HG03469 (cell line): ENCODE measurements around the gene MROH2A.

ENCODE experiments used
- ATAC-seq: cut with Tn5 transposase; IDR thresholded peaks from one replicate; pipeline ENCODE4 v1.9.1; 2021; ENCODE audit warnings: mild to moderate bottlenecking, moderate library complexity, moderate number of reproducible peaks; ENCODE audit not compliant: unreplicated experiment

The MROH2A gene

DNA sequence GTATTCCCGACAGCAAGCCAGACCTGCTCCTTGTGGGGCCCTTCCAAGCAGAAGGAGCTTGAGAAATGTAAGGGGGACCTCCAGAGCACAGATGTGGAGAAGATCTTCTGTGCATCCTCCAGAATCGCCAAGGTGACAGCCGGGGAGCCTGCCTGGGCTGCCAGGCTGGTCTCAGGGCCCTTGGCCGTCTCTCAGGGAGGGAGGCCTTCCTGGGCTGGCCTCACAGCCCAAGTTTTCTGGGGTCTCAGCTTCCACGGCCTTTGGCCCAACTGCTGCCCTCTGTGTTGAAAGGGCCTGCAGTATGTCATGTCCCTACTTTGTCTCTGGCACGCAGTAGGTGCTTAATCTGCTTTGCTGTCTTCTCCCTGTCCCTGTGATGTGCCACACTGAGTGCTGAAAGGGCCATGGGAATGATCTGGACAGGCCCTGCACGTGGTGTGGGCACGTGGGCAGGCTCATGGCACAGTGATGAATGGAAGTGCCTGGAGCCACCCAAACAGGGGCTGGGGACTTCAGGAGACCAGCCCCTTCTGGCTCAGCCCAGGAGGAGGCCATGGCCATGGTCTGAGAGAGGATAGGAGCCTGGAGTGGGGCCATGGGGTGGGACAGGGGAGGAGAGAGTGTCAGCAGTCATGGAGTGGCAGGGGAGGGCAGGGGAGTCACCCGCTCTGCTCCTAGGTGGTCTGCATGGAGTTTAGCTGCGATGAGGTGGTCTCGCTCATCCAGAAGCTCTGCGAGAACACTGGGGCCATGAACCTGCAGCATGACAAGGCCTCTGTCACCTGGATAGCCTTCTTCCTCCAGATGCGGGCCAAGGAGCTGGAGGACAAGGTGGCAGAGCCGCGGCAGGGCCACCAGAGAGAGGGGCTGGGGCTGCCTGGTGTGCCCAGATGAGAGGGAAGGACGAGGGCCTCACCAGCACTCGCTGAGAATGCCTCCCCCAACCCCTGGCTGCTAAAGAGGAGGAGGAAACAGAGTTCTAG lies 40.8 kb downstream of the MROH2A start:
- ATAC-seq = no peak

DNA sequence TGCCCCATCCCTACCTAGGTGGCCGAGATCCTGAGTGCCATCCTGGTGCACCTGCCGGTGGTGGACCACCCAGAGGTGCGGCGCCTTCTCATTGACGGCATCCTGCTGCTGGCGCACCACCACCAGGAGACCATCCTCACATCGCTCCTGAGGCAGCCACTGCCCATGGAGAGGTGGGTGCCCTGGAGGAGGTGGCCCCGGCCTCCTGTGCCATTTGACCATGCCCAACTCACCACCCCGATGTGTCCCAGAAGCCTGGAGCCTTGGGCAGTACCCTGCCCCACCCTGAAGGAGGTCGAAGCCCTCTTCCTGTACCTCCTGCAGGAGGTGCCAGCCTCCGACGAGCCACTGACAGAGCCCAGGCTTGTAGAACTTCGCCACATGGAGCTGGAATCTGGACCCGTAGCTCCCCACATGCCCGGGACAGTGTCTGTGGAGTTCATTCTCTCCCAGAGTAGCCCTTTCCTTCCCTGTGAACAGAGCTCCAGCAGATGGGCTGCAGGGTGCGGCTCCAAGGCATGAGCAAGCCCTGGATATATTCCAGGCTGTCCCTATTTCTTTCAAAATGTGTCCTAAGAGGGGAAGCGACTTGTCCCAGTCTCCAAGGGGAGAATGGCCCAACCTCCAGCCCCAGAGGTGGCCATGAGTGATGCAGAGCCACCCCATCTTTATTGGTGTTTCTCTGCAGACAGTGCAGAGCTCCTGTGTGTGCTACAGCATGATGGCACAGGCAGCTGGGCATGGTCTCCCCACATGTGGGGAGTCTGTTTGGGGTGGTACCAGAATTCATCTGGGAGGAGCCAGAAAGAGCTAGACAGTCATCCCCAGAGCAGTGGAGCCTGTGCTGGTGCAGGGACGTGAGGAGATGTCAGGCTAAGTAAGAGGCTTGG lies 42.0 kb downstream of the MROH2A start:
- no peak for ATAC-seq

DNA sequence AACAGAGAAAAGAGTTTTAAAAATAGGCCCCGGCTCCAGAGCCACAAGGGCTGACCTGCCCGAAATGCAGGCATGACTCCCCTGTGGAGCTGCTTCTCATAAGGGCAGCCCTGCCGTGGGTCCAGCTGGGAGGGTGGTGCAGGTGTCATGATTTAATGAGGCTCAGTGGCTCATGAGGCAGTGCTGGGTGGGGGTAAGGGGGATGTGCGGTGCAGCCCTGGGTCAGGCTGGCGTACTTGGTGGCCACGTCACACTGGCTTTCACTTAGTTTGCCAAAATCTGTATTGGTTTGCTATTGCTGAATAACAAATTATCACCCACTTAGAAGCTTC lies 42.6 kb downstream of the MROH2A start:
- ATAC-seq = no peak

DNA sequence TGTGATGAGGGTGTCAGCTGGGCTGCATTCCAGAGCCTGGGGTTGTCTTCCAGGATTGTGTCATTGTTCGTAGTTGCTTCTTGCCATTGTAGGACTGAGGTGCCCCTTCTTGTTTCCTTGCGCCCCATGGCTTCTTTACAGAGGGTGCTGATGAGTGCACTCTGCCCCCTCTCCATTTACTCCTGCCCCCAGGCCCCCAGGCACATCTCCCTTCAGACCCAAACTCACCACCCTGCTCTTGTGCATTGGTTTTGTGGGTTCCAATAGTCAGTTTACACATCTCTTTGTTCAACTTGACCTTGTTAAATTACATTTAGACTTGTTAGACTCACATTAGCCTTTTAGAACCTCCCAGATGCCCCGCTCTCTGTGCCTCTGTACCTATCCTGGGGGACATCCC lies 43.1 kb downstream of the MROH2A start:
- no peak for ATAC-seq

DNA sequence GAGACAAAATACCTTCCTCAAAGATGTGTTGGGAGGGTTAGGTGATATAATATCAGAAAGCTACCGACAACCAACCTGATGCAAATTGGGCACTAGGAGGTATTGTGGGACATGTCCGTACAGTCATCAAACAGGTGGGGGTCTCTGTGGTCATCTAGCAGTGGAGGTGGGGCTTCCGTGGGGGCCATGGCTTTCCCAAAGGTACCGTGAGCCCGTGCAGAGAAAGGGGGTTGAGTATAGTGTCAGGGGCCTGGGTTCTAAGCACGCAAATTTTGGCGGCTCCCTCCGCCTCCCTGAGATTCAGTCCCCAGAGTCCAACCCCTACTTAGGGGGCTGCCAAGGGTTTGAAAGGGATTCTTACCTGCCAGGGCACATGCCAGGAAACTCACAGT lies 43.6 kb downstream of the MROH2A start:
- no peak for ATAC-seq

DNA sequence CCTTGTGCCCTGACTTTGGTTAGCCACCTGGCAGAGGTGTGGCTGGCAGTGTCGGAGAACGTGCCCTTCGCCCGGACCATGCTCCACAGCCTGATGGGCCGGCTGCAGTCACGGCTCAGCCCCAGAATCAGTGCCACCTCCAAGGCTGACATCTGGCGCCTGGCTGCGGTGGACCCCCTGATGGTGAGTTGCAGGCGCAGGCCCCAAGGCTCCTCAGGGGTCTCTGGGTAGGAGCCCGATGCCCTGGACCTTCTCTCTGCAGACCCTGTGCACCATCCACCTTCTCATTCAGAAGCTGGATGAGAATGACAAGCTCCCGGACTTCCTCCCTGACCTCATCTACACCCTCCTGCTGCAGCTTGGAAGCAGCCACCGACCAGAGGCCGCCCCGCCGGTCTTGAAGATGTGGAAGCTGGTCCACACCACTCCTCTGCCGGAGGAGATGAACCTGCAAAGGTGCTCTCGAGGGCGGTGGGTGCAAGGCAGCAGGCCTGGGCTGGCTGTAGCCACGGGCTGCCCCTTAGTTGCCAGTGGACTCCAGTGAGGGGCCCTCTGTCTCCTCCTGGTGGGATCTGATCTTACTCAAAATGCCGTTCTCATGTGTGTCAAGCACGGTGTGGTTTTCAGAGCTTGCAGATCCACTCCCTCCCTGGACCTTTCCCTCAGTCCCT lies 44.1 kb downstream of the MROH2A start:
- ATAC-seq = no peak

DNA sequence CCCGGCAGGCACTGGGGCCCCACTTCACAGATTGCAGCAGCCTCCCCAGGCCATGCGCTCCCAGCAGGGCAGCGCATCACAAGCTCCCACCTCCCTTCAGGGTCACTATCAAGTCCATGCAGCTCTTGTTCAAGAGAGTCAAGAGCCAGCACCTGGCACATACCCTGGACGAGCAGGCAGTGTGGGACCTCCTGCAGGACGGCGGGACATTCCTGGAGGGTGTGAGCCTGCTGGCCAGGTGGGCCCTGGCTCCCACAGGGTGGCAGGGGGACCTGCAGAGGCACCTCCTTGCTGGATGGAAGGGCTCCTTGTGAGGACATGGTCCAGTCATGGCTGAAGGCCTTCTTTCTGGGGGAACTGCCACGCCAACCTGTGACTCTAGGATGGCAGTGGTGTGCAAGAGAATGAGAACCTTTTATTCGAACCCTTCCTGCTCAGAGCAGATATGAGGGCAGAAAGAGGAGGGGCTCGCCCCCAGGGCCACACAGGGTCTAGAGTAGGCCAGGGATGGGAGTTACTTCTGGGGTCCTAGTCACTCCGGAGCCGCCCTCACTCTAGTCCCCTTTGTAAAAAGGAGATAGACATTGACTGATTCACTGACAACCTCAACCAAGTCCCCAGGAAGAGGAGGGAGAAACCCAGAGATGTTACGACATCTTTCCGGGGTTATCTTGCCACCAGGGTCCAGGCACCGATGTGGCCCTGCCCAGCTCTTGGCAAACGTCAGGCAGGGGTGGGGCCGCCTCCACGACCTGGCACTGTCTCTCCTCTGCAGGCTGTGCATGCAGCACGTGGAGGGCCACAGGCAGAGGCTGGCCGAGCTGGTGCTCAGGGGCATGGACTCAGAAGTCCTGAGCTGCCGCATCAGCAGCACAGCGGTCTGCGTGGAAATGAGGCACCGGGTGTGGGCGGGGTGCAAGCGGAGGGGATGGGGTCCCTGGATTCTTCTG lies 44.9 kb downstream of the MROH2A start:
- no peak for ATAC-seq

GRCh38 chr2:233823731-233824121 lies 45.6 kb downstream of the MROH2A start:
- ATAC-seq = no peak

- no peak for ATAC-seq
These were observed 46.2 kb downstream of the MROH2A start for GRCh38 chr2:233824373-233824772.

DNA sequence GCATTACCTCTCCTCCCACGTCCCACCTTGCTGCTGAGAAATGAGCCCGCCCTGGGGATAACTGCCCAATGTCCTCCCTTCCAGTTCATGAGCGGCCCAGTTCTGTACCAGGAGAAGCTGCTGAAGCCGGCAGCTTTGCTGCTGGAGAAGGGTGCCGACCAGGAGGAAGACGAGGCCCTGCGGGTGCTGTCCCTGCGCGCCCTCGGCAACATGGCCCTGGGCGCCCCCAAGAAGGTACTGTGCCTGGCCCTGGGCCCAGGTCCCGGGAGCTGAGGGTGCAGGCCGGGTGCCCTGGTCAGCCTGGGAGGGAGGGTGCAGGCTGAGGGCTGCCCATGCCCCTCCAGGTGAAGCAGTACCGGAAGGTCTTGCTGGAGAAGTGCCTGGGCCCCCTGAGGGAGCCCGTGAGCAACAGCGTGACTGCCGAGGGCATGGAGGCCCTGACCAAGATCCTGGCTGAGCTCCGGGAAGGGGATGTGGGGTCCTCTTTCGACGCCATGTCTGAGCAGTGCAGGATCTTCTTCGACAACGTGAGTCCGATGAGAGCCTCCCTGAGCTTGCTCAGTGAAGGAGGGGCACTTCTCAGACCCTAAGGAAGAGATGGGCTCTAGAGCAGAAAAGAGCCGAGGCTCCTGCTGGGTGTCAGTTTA lies 50.5 kb downstream of the MROH2A start:
- no peak for ATAC-seq

DNA sequence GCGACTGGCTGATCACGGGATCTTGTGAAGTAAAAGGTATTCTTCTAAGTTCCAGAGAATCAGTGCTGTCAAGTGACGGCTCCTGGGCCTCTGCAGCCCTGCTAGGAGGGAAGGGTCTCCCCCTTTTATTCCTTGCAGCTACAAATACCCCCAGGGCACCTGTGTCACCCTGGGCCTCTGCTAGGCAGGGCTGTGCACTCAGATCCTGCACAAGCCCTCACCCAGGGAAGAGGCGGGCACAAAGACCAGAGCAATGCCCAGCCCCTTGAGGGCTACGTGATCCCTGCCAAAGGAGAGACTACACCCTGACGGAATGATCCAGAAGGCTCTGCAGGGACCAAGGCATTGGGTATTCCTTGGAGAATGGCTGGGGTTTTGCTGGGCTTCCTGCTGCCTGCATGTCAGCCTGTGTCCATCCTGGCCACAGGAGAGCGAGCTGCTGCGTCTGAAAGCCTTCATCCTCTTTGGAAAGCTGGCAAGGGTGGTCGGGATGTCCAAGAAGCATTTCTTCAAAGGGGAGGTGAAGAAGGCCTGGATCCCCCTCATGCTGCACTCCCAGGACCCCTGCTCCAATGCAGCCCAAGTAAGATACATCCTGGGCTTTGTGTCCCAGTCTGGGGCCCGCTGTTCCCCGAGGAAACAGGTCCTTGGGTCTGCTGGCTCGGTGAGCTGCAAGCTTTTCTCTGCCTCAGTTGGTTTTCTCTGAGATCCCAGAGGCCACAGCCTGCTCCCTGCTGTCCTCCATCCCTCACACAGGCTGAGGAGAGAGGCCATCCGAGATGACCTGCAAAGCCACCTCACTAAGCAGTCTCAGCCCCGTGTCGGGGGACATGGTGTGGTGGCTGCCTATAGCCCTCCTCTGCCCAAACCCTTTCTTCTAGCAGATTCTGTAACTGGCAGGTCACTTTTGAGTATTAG lies 51.3 kb downstream of the MROH2A start:
- ATAC-seq = no peak

DNA sequence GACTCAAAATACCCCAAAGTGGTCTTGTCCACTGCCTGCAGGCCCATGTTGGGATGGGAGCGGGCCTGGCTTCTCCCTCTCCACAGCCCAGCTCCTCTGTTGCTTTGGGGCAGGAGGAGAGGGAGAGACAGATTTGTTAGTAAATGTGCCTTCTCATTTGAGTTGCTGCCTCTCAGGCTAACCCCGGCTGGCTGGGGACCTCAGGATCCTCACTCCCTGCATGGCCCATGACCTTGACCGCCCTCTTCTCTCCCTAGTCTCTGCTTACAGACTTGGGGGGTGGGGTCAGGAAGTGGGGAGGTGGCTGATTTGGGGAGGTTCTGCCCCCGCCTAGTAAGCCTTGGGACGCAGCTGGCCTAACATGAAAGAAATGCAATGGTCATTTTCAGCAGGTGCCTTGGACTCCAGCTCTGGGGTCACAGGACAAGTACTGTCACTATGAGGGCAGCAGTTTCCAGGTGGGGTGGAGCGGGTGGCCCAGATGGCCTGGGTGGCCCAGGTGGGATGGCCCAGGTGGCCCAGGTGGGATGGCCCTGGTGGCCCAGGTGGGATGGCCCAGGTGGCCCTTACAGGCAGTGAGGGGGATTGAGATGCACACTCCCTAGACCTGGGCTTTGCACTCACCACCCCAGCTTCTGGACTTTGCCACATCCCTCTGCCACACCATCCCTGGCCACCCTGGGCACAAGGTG lies 52.1 kb downstream of the MROH2A start:
- ATAC-seq = no peak

DNA sequence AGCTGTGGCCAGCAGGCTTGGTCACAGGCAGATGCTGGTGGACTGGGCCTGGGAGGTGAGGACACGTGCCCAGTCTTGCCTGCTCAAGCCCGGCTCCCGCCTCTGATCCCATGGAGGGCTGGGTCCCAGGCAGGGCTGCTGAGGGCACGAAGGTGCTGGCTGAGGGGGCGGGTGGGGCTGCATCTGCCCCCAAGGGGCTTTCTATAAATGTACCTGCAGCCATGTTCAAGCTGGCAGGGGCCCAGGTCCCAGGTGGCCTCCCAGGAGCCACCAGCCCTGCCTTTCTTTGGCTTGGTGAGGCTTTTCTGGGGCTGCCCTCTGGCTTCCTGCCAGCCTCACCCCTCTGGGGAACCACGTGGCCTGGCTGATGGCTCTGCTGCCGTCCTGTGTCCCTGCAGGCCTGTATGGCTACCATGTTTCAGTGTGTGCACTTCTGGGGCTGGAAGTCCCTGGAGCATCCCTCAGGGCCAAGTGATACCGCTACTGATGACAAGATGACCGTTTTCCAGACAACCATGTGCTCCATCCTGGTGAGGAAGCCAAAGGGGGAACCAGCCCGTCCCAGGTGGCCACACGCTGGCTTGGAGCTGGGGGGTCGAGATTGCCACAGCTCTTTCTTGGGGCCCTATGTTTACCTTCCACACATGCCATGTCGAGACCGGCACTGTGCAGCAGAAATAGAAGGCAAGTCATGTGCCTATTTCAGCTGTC lies 53.0 kb downstream of the MROH2A start:
- ATAC-seq = no peak

- no peak for ATAC-seq
These were observed 53.7 kb downstream of the MROH2A start for GRCh38 chr2:233831861-233832260.

DNA sequence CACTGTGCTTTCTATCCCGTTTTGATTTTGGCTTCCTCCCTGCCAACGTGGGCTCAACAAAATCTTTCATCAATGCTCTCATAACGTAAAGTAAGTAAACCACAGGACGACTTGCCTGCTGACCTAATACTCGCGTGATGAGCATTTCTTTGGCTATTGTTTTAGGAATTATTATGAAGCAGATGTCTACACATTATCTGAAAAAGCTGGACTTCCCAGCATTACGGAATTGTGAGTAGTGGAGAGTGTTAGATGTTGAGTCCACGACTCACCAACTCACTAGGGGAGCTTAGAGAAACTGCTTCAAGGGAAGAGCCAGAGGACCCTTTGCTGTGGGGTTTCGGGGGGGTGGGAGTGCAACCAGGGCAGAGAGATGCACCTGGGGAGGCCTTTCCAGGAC lies 54.3 kb downstream of the MROH2A start:
- no peak for ATAC-seq

GRCh38 chr2:233832869-233833311 lies 54.8 kb downstream of the MROH2A start:
- ATAC-seq = no peak

GRCh38 chr2:233833345-233833744 lies 55.2 kb downstream of the MROH2A start:
- no peak for ATAC-seq
